GM19397 (cell line): Measurements from ENCODE around the gene RALGDS.

ENCODE experiments used
- ATAC-seq: cut with Tn5 transposase; IDR thresholded peaks from one replicate; pipeline ENCODE4 v1.9.1; 2021; ENCODE audit warnings: mild to moderate bottlenecking, moderate library complexity; ENCODE audit not compliant: unreplicated experiment

RALGDS gene

DNA sequence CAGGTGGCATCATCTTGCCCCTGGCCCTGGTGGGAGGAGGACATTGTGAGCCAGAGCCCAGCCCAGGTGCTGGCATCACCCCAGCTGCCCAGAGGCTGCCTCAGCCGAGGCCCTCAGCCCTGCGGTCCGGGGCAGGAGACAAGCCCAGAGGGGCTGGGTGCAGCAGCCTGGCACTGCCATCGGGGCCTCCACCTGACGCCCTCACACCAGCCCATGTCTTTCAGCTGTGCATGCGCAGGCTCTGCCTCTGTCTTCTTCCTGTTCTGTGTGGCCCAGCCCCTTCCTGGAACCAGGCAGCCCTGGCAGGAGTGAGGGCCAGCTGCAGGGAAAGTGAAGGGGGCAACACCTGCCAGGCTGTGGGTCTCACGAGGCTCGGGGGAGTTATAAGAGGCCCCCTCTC lies 64.0 kb downstream of the RALGDS start:
- no peak for ATAC-seq

DNA sequence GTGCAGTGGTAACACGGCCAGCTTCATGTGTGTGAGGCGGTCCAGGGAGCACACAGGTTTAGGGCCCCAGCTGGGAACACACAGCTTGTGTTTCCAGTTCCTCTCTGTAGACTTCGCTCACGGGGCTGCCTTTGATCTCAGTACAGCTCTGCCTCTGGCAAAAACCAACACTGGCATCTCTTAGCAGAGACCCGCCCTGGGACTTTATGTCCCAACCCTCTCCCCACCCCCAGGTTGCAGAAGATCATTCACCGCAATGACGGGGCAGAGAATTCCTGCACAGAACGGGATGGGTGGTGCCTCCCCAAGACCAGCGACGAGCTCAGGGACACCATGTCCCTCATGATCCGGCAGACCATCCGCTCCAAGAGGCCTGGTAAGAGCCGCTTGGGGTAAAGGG lies 64.5 kb downstream of the RALGDS start:
- ATAC-seq: no peak

DNA sequence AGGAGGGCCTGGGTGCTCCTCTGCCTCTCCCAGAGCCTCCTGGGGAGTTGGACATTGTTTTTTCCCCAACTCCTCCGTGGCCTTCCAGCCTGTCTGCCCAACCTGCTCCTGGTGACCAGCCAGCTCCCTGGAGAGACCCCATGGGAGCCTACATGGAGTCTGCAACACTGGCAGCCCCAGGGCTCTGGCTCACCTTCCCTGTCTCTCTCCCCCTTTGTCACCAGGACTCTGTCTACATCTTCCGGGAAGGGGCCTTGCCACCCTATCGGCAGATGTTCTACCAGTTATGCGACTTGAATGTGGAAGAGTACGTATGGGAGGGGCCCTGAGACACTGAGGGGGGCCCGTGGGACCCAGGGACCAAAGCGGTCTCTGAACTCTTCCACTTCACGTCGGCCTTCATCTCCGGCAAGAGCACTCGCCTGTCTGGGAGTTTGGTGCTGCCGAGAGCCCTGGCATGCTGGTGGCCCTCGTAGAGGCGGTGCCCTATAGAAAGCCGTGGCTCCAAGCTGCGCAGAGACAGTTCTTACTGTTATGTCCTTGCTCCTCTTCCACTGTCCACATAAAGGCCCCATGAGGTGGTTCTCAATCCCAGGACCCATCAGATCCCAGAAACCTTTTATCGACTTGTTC lies 65.1 kb downstream of the RALGDS start:
- ATAC-seq: no peak

DNA sequence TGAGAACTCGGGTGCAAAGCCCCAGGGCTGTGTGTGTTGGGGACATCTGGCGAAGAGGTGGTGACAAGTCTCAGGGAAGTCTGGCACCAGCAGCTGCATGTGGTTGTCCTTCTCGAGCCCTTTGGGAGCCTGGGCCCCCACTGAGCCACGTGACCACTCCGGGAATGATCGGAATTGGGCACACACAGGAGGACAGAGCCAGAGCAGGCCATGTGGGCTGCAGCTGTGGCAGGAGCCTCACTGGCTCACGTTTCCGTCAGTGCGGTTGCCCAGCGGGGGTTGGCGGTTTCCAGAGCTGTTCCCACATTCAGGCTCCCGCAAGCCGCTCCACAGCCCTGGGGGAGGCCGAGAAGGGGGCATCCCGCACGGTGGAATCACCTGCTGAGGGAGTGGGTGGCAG lies 66.1 kb downstream of the RALGDS start:
- ATAC-seq: no peak

DNA sequence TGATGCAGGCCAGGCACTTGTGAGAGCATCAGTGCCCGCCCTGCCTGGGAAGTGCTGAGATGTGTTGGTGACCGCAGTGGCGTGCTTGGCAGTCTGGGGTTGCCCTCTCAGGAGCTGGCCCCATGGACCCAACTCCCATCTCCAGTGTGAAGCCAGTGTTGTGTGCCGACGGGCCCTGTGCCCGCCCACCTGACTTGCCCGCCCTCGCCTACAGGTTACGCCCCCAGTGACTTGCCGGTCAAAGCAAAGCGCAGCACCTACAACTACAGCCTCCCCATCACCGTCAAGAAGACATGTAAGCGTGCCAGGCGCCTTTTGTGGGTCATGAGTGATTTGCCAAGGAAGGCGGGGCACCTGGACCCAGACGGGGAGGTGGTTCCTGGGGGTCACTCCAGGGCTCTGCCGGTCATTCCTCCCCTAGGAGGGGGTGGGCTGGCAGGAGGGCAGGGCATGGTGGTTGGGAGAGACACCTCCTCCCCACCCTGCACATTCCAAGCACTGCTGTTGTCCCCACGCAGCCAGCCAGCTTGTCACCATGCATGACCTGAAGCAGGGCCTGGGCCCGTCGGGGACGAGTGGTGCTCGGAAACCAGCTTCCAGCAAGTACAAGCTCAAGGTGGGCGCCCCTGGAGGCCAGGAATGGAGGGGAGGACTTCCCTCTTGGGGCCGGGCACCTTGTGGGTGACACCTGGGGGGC lies 66.7 kb downstream of the RALGDS start:
- ATAC-seq: no peak

DNA sequence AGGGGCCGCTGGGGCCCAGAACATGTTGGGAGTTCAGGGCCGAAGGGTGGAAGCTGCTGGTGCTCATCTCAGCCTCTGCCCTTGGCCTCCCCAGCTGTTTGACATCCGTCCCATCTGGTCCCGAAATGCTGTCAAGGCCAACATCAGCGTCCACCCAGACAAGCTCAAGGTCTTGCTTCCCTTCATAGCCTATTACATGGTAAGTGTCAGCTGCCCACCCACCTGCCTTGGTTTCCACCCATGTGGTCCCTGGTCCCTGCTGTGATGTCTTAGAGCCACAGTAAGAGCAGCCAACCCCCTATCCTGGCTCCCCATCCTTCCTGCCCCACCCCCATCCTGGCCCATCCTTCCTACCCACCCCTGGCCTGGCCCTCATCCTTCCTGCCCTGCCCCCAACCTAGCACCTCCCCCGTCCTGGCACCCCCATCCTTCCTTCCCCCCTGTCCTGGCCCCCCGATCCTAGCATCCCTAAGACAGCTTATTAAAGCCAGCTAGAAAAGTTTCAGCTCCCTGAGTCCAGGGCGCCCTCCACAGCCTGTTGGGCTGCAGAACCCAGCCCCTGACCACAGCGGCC lies 69.0 kb downstream of the RALGDS start:
- no peak for ATAC-seq

DNA sequence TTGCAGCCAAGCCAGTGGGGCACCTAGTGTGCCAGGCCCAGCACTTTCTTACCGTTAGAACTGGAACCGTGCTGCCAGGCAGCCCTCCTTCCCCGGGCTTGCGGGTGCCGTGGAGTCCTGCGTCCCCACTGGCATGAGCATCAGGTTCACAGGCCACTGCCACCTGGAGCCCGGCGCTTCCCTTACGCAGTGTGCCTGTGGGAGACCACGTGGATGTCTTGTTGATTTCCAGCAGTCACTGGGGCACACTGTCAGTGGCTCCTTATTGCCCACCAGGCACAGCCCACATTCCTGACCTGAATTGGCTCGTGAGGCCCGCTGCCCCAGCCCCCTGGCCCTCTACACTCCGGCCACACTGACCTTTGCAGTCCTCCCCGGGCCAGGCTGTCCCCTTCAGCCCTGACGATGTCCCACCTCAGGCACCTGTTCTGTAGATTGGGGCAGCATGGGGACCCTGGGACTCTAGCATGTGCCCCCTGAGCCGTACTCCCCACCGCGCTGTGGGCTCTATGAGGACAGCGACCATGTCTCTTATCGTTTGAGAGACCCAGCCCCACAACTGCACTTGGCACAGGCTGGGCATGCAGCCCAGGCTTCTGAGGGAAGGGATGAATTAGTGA lies 69.6 kb downstream of the RALGDS start:
- no peak for ATAC-seq

DNA sequence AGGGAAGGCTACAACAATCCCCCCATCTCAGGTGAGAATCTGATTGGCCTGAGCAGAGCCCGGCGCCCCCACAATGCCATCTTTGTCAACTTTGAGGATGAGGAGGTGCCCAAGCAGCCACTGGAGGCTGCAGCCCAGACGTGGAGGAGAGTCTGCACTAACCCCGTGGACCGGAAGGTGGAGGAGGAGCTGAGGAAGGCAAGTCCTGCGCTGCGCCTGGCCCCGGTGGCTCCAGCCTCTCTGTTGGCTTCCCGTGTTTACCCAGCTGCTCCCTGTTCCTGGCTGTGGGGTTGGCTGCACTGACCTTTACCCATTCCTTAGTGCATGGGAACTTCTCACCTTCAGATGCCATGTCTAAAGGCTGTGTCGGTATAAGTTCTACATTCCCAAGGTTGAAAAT lies 70.3 kb downstream of the RALGDS start:
- no peak for ATAC-seq

DNA sequence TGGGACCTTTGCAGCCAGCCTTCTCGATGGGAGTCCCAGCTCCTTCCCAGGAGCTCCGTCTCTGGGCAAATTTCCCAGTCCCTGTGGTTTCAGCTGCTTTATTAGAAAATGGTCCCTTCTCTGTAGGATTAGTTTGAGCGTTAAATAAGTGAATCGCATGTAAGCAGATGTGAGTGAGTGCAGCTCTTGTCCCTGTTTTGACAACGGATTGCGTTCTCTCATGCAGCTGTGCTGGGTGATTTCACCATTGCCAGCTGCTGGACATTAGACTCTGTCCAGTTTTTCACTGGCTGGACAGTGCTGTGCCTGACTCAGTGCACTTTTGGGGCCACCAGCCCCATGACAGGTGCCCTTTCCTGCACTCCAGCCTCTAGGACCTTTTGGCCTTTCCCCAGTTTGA lies 70.9 kb downstream of the RALGDS start:
- no peak for ATAC-seq

DNA sequence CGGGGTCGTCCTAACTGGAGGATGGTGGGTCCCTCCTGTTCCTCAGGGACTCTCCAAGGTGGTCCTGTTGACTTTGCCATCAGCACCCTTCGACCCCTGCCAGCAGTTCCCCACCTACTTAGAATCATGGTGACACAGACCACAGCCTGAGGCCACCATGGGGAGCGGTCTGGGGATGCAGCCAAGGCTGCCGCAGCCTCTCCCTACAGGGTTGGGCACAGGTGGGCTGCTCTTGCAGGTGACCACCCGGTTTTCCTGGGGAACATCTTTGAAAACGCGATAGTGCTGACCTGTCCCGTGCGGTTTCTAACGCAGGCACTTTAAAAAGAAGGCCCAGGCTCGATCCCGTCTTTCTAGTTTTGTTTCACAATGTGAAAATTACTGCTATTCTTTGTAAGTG lies 72.0 kb downstream of the RALGDS start:
- no peak for ATAC-seq

DNA sequence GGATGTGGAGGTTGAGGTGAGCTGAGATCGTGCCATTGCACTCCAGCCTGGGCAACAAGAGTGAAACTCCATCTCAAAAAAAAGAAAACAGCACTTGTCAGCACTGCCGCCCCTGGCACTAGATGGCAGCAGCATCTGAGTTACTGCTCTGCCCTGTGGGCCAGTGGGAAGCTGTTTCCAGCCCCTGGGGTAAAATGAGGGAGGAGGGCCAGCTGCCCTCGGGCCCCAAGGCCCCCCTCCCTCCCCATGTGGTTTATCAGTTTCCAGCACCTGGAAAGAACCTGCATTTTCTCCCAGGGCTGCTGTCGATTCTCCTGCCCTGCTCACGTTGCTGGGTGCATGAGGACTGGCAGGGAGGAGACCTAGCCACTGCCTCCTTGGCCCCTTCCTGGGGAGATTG lies 72.4 kb downstream of the RALGDS start:
- ATAC-seq: no peak
